ENCODE data around the gene HPS1. TPM values are rescaled to one million over a fixed set of nuclear protein-coding genes. Genes with fewer than 3 reads are reported as not detected.

Gene HPS1
- total and polyA plus RNA-seq, 2 experiments from 2014 or later: 41.2 to 104 TPM

GRCh38 chr10:98483658-98484057 is 36.9 kb upstream of the HPS1 start:
- no peak for TF ChIP-seq EZH2 (IDR thresholded peaks at IDR 0.05; ENCODE audit: borderline replicate concordance)
- TF ChIP-seq, protein P1, sequence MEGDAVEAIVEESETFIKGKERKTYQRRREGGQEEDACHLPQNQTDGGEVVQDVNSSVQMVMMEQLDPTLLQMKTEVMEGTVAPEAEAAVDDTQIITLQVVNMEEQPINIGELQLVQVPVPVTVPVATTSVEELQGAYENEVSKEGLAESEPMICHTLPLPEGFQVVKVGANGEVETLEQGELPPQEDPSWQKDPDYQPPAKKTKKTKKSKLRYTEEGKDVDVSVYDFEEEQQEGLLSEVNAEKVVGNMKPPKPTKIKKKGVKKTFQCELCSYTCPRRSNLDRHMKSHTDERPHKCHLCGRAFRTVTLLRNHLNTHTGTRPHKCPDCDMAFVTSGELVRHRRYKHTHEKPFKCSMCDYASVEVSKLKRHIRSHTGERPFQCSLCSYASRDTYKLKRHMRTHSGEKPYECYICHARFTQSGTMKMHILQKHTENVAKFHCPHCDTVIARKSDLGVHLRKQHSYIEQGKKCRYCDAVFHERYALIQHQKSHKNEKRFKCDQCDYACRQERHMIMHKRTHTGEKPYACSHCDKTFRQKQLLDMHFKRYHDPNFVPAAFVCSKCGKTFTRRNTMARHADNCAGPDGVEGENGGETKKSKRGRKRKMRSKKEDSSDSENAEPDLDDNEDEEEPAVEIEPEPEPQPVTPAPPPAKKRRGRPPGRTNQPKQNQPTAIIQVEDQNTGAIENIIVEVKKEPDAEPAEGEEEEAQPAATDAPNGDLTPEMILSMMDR (IDR thresholded peaks at IDR 0.05; ENCODE audit: poor library complexity): no peak
- TF ChIP-seq EZH2phosphoT487 (IDR thresholded peaks at IDR 0.05; ENCODE audit: low read depth, severe bottlenecking, unreplicated experiment): no peak
- Histone ChIP-seq H3K79me2 (no peaks in the 10 kb centered on the region), H3K4me2 (no peak overlapping the region), H3K27me3 (no peaks in the 10 kb centered on the region), H3K4me3 (no peak overlapping the region), H2AFZ (no peak overlapping the region), H3K9me2 (replicated peaks; ENCODE audit: insufficient read depth) (no peaks in the 10 kb centered on the region), H3K4me1 (ENCODE audit: insufficient read depth) (no peaks in the 10 kb centered on the region), H3K27ac (no peak overlapping the region), H3K9me3 (ENCODE audit: low read depth) (no peaks in the 10 kb centered on the region), H3K36me3 (replicated peaks; ENCODE audit: insufficient read depth, low read depth) (no peaks in the 10 kb centered on the region), H4K20me1 (ENCODE audit: insufficient read depth, poor library complexity, severe bottlenecking) (no peaks in the 10 kb centered on the region)
- no peak for DNase-seq (ENCODE audit: low spot score)

GRCh38 chr10:98482096-98482495 is 35.4 kb upstream of the HPS1 start:
- H3K4me2 ChIP-seq: no peak overlapping the region
- H3K4me1 ChIP-seq (ENCODE audit: insufficient read depth): no peaks in the 10 kb centered on the region
- 94% methylated on average over 2 of the region's 2 CpGs for whole genome bisulfite sequencing (ENCODE audit: low lambda C conversion rate, missing lambda C conversion rate)

GRCh38 chr10:98481404-98481945 is 34.7 kb upstream of the HPS1 start:
- Histone ChIP-seq H3K36me3 (replicated peaks; ENCODE audit: insufficient read depth, low read depth) (no peaks in the 10 kb centered on the region), H4K20me1 (ENCODE audit: insufficient read depth, poor library complexity, severe bottlenecking) (no peaks in the 10 kb centered on the region), H2AFZ (no peak overlapping the region), H3K4me2 (no peak overlapping the region), H3K27ac (no peak overlapping the region), H3K9me3 (ENCODE audit: low read depth) (no peaks in the 10 kb centered on the region), H3K4me3 (no peak overlapping the region), H3K4me1 (ENCODE audit: insufficient read depth) (no peaks in the 10 kb centered on the region), H3K79me2 (no peaks in the 10 kb centered on the region), H3K27me3 (no peaks in the 10 kb centered on the region), H3K9me2 (replicated peaks; ENCODE audit: insufficient read depth) (no peaks in the 10 kb centered on the region)
- 78% methylated on average over 5 of the region's 5 CpGs for WGBS (ENCODE audit: low lambda C conversion rate, missing lambda C conversion rate)
- TF ChIP-seq, protein P1 (IDR thresholded peaks at IDR 0.05; ENCODE audit: poor library complexity): no peak
- no peak for TF ChIP-seq EZH2 (IDR thresholded peaks at IDR 0.05; ENCODE audit: borderline replicate concordance)
- TF ChIP-seq EZH2phosphoT487 (IDR thresholded peaks at IDR 0.05; ENCODE audit: low read depth, severe bottlenecking, unreplicated experiment): no peak
- DNase-seq (ENCODE audit: low spot score): no peak

More at GRCh38 chr10:98482096-98482495, 35.4 kb upstream of the HPS1 start:
- DNase-seq (ENCODE audit: low spot score): no peak
- no peaks in the 10 kb centered on the region for H4K20me1 ChIP-seq (ENCODE audit: insufficient read depth, poor library complexity, severe bottlenecking)
- H3K27ac ChIP-seq: no peak overlapping the region
- TF ChIP-seq EZH2 (IDR thresholded peaks at IDR 0.05; ENCODE audit: borderline replicate concordance): no peak
- TF ChIP-seq EZH2phosphoT487 (IDR thresholded peaks at IDR 0.05; ENCODE audit: low read depth, severe bottlenecking, unreplicated experiment): no peak
- TF ChIP-seq, protein P1 (IDR thresholded peaks at IDR 0.05; ENCODE audit: poor library complexity): no peak
- H3K79me2 ChIP-seq: no peaks in the 10 kb centered on the region
- no peaks in the 10 kb centered on the region for H3K36me3 ChIP-seq (replicated peaks; ENCODE audit: insufficient read depth, low read depth)
- no peaks in the 10 kb centered on the region for H3K9me2 ChIP-seq (replicated peaks; ENCODE audit: insufficient read depth)
- no peaks in the 10 kb centered on the region for H3K27me3 ChIP-seq
- no peak overlapping the region for H2AFZ ChIP-seq
- H3K9me3 ChIP-seq (ENCODE audit: low read depth): no peaks in the 10 kb centered on the region
- H3K4me3 ChIP-seq: no peak overlapping the region

Measured in hepatocyte (in vitro differentiated cells).